Activated T-cell treated with anti-CD3 and anti-CD28 coated beads, Interleukin-2, amount 50 U/mL, for 1 hour (primary cell): Measurements from ENCODE around the gene MCRS1.
"Not testable (repeated sequence)": the region's sequence is repeated elsewhere in the genome, so short reads cannot be mapped to it uniquely, and the experiment has no call there.

Experiments
- DNase-seq: peaks from one replicate; pipeline ENCODE4 v3.0.0-alpha.2; 2020

The MCRS1 gene

GRCh38 chr12:49509681-49510080, 58.3 kb downstream of the MCRS1 start:
- not testable (repeated sequence) for DNase-seq
